Thyroid gland (tissue), 4 donors: ENCODE data around the gene ZNF777. TPM values are rescaled to one million over a fixed set of nuclear protein-coding genes. Genes with fewer than 3 reads are reported as not detected.

Experiments used
- DNase-seq, 2 donors: peaks; one replicate each; pipeline ENCODE4 v3.0.0-alpha.2; 2019
- H3K27ac ChIP-seq, 3 donors: fragments of 200-600 bp; sonication (generic); 1 replicate in 2 of 3; 2 replicates in 1 of 3; pipeline ENCODE4 v1.5.1; 2016 to 2019; ENCODE audit warnings: mild to moderate bottlenecking in 1 of 3, moderate library complexity in 1 of 3
- H3K27me3 ChIP-seq: fragments of 200-600 bp; sonication (generic); one replicate; pipeline ENCODE4 v1.5.1; 2019
- H3K36me3 ChIP-seq, 2 donors: fragments of 200-600 bp; sonication (generic); one replicate each; pipeline ENCODE4 v1.5.1; 2016 to 2019
- H3K4me1 ChIP-seq, 2 donors: fragments of 200-600 bp; sonication (generic); one replicate each; pipeline ENCODE4 v1.5.1; 2017 to 2019
- H3K4me3 ChIP-seq, 3 donors: fragments of 200-600 bp; sonication (generic); replicated peaks in 1 of 3; 1 replicate in 2 of 3; 2 replicates in 1 of 3; pipeline ENCODE4 v1.5.1; 2016; ENCODE audit warnings: mild to moderate bottlenecking in 1 of 3
- H3K9me3 ChIP-seq: fragments of 200-600 bp; sonication (generic); one replicate; pipeline ENCODE4 v1.5.1; 2017
- CTCF ChIP-seq, 6 experiments: fragments of 200-600 bp in 3 of 6; fragments of 450-650 bp in 3 of 6; sonication (generic) in 3 of 6; IDR thresholded peaks; one replicate each; pipeline ENCODE4 v1.5.1; 2016 to 2019; ENCODE audit warnings: antibody characterized with exemption in 6 of 6, mild to moderate bottlenecking in 2 of 6, inconsistent platforms in 1 of 6, moderate library complexity in 1 of 6
- POLR2A ChIP-seq, 2 donors: fragments of 450-650 bp; IDR thresholded peaks; one replicate each; pipeline ENCODE4 v1.6.1; 2017; ENCODE audit warnings: antibody characterized with exemption in 2 of 2, mild to moderate bottlenecking in 2 of 2, moderate library complexity in 1 of 2
- WGBS, 2 donors: methylation state at CpG; one replicate each; pipeline ENCODE4 v1.1.5; 2017; 5-methylcytosine and 5-hydroxymethylcytosine counted together
- intact Hi-C: fragments of 100-400 bp; cut with DNase I; formaldehyde crosslinking; loops from one replicate; pipeline ENCODE4 v1.15.1; 2023
- total RNA-seq, 4 donors: library from RNA; depleted of rRNA; stranded (reverse); fragments of >200 nt; gene quantifications; one replicate each; pipeline ENCODE4 v1.2.3, GENCODE V29; 2016

The ZNF777 gene
- total RNA-seq, 4 donors from 2014 or later, result 9.0 to 14.9 (median 12.1) TPM

GRCh38 chr7:149444287-149444686 lies 16.6 kb downstream of the ZNF777 start:
- Histone ChIP-seq H3K9me3 (no peaks in the 10 kb centered on the region), H3K27ac (no peak overlapping the region), H3K4me3 (no peak overlapping the region), H3K27me3 (no peaks in the 10 kb centered on the region), H3K36me3 (peaks cover 7 to 32% of the 10 kb centered on the region in 2 donors), H3K4me1 (no peaks in the 10 kb centered on the region)
- intact Hi-C loops, result no loop called here
- no peak for DNase-seq
- 93 to 94% methylated on average over 6 of the region's 6 CpGs for WGBS, 2 donors
- TF ChIP-seq POLR2A (IDR thresholded peaks at IDR 0.05) (no peak), CTCF (IDR thresholded peaks at IDR 0.05) (no peak)

- Histone ChIP-seq H3K9me3 (no peaks in the 10 kb centered on the region), H3K4me3 (no peak overlapping the region), H3K36me3 (peaks cover 3 to 25% of the 10 kb centered on the region in 2 donors), H3K4me1 (no peaks in the 10 kb centered on the region), H3K27me3 (no peaks in the 10 kb centered on the region), H3K27ac (no peak overlapping the region)
- TF ChIP-seq CTCF (IDR thresholded peaks at IDR 0.05) (no peak), POLR2A (IDR thresholded peaks at IDR 0.05) (no peak)
- intact Hi-C loops, result no loop called here
- WGBS, 2 donors, result 97 to 98% methylated on average over 7 of the region's 7 CpGs
- no peak for DNase-seq
Observed at GRCh38 chr7:149443523-149443922, 17.3 kb downstream of the ZNF777 start.

- no peaks in the 10 kb centered on the region for H3K27me3 ChIP-seq
- H3K36me3 ChIP-seq, result peaks cover under 1 to 25% of the 10 kb centered on the region in 2 donors
- intact Hi-C loops, result no loop called here
- H3K4me1 ChIP-seq, result no peaks in the 10 kb centered on the region
- WGBS, 2 donors, result 83 to 93% methylated on average over 3 of the region's 3 CpGs
- no peak overlapping the region for H3K27ac ChIP-seq
- TF ChIP-seq POLR2A (IDR thresholded peaks at IDR 0.05), result no peak
- no peak for TF ChIP-seq CTCF (IDR thresholded peaks at IDR 0.05)
- H3K9me3 ChIP-seq, result no peaks in the 10 kb centered on the region
- no peak for DNase-seq
- no peak overlapping the region for H3K4me3 ChIP-seq
Observed at GRCh38 chr7:149442924-149443323, 17.9 kb downstream of the ZNF777 start.

GRCh38 chr7:149440222-149440621 lies 20.6 kb downstream of the ZNF777 start:
- no peaks in the 10 kb centered on the region for H3K4me1 ChIP-seq
- 78 to 91% methylated on average over 4 of the region's 4 CpGs for WGBS, 2 donors

GRCh38 chr7:149436358-149436757 lies 24.5 kb downstream of the ZNF777 start:
- H3K27ac ChIP-seq, result no peak overlapping the region
- whole genome bisulfite sequencing, 2 donors, result 92 to 97% methylated on average over 11 to 15 of the region's 15 CpGs
- DNase-seq, result no peak
- H3K9me3 ChIP-seq, result no peaks in the 10 kb centered on the region
- no peaks in the 10 kb centered on the region for H3K4me1 ChIP-seq
- H3K27me3 ChIP-seq, result no peaks in the 10 kb centered on the region
- peaks cover 21 to 29% of the 10 kb centered on the region in 2 donors for H3K36me3 ChIP-seq
- intact Hi-C loops, result no loop called here
- TF ChIP-seq POLR2A (IDR thresholded peaks at IDR 0.05) (no peak), CTCF (IDR thresholded peaks at IDR 0.05) (no peak)
- no peak overlapping the region for H3K4me3 ChIP-seq

More at GRCh38 chr7:149440222-149440621, 20.6 kb downstream of the ZNF777 start:
- Histone ChIP-seq H3K27me3 (no peaks in the 10 kb centered on the region), H3K4me3 (no peak overlapping the region), H3K27ac (no peak overlapping the region), H3K9me3 (no peaks in the 10 kb centered on the region), H3K36me3 (peaks cover 4 to 12% of the 10 kb centered on the region in 2 donors)
- no peak for DNase-seq
- intact Hi-C loops, result no loop called here
- TF ChIP-seq POLR2A (IDR thresholded peaks at IDR 0.05) (no peak), CTCF (IDR thresholded peaks at IDR 0.05) (no peak)
